Thoracic aorta (tissue), 2 donors: ENCODE measurements around the gene ADARB1. TPM values are rescaled to one million over a fixed set of nuclear protein-coding genes. Genes with fewer than 3 reads are reported as not detected.

Source experiments
- ATAC-seq: fragments of 150-250 bp; one replicate; pipeline ENCODE4 v1.8.0; 2017; ENCODE audit warnings: low read depth; ENCODE audit not compliant: insufficient number of reproducible peaks, low FRiP score
- DNase-seq: peaks from one replicate; pipeline ENCODE4 v3.0.0-alpha.2; 2020; ENCODE audit warnings: low spot score
- H3K27ac ChIP-seq, 2 donors: fragments of 200-600 bp; sonication (generic); 1 replicate in 1 of 2; 2 replicates in 1 of 2; pipeline ENCODE4 v1.5.1; 2016; ENCODE audit warnings: mild to moderate bottlenecking in 2 of 2, moderate library complexity in 2 of 2
- H3K27me3 ChIP-seq: fragments of 200-600 bp; sonication (generic); replicated peaks from 2 replicates; pipeline ENCODE4 v1.6.0; 2016; ENCODE audit warnings: mild to moderate bottlenecking; ENCODE audit not compliant: insufficient read depth
- H3K36me3 ChIP-seq: fragments of 200-600 bp; sonication (generic); one replicate; pipeline ENCODE4 v1.5.1; 2016
- H3K4me1 ChIP-seq, 2 donors: fragments of 200-600 bp; sonication (generic); 1 replicate in 1 of 2; 2 replicates in 1 of 2; pipeline versions ENCODE4 v1.5.1 to v1.6.0; 2016; ENCODE audit warnings: low read depth in 2 of 2, mild to moderate bottlenecking in 1 of 2; ENCODE audit not compliant: control insufficient read depth in 1 of 2
- H3K4me3 ChIP-seq: fragments of 200-600 bp; sonication (generic); 2 replicates; pipeline ENCODE4 v1.5.1; 2016; ENCODE audit warnings: mild to moderate bottlenecking
- H3K9me3 ChIP-seq: fragments of 200-600 bp; sonication (generic); 2 replicates; pipeline ENCODE4 v1.5.1; 2016
- total RNA-seq, 2 donors: library from RNA; depleted of rRNA; stranded (reverse); fragments of >200 nt; gene quantifications; one replicate each; pipeline versions ENCODE4 v1.1.0 to v1.2.3, GENCODE V29; 2016
- TF ChIP-seq, protein P1 (sequence below): fragments of 200-600 bp; sonication (generic); IDR thresholded peaks from one replicate; pipeline ENCODE4 v1.5.1; 2019; ENCODE audit warnings: antibody characterized with exemption

ADARB1 gene
- total RNA-seq, 2 donors from 2014 or later: 124 to 201 TPM

DNA sequence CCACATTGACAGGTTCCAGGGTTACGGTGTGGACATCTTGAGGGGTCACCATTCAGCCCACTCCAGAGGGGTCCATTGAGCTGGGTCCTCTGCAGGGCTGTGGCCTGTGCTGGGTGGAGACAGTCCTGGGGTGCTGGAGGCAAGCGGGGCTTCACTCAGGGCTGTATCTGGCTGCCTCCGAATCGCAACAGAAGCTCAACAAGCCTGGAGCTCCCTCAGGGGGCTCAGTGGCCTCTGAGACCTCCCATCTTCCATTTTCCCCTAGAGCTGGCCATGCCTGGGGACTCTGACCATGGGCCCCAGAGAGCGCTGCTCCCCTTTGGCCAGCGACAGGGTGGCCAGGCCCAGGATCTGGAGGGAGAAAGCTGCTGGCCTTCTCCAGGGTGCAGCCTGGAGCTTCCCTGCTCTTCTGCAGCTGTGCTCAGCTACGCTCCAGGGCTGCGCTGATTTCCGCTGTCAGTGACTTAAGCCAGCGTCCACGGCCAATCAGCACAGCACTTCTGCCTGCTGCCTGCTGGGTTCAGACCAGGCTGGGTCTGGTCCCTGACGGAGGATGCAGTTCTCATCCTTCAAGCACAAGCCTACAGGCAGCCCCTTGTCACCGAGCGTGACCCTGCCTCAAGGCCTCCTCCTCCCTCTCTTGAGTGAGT, 45.0 kb upstream of the ADARB1 start:
- ATAC-seq (no peak), DNase-seq (no peak)
- H3K27me3 ChIP-seq: no peaks in the 10 kb centered on the region
- H3K36me3 ChIP-seq: no peaks in the 10 kb centered on the region
- H3K9me3 ChIP-seq: no peaks in the 10 kb centered on the region
- peaks cover 45 to 72% of the 10 kb centered on the region in 2 donors for H3K4me1 ChIP-seq
- H3K4me3 ChIP-seq: no peak overlapping the region
- TF ChIP-seq, protein P1, sequence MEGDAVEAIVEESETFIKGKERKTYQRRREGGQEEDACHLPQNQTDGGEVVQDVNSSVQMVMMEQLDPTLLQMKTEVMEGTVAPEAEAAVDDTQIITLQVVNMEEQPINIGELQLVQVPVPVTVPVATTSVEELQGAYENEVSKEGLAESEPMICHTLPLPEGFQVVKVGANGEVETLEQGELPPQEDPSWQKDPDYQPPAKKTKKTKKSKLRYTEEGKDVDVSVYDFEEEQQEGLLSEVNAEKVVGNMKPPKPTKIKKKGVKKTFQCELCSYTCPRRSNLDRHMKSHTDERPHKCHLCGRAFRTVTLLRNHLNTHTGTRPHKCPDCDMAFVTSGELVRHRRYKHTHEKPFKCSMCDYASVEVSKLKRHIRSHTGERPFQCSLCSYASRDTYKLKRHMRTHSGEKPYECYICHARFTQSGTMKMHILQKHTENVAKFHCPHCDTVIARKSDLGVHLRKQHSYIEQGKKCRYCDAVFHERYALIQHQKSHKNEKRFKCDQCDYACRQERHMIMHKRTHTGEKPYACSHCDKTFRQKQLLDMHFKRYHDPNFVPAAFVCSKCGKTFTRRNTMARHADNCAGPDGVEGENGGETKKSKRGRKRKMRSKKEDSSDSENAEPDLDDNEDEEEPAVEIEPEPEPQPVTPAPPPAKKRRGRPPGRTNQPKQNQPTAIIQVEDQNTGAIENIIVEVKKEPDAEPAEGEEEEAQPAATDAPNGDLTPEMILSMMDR: no peak
- H3K27ac ChIP-seq: peak overlapping the region; percentile 82 to 96

DNA sequence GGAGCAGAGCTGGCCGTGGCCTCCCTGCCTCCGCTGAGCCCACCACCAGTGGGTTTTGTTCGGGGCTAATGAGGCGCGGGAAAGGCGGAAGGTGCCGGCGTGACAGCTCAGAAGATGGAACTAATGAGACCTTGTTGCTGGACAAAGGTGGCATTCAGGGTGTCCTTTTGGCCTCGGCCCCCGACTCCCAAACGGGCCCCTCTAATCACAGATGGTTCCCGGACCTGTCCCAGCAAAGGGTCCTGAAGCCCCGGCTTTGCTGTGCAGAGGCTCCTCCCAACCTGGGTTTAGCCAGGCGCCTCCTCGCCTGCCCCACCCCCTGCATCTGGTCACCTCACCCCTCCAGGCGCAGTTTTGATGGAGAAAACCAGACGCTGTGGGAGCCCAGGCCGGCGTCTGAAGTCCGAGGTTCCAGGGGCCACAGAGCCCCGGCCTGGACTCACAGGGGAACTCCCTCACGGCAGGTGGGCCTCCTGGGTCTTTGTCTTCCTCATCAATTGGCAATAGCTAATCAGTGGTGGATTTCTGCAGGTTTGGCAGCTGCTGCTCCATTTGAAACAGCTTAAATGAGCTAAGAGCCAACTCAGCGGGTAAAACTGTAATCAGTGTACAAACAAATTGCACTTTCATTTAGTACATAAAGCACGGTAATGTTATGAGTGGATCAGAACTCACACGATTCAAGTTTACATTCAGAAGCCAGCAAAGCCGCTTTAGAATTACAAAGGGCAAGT, 44.3 kb upstream of the ADARB1 start:
- peaks cover 52 to 79% of the 10 kb centered on the region in 2 donors for H3K4me1 ChIP-seq
- H3K36me3 ChIP-seq: no peaks in the 10 kb centered on the region
- DNase-seq (no peak), ATAC-seq (no peak)
- H3K4me3 ChIP-seq: peak overlapping the region; percentile 3
- H3K27me3 ChIP-seq: no peaks in the 10 kb centered on the region
- H3K27ac ChIP-seq: peak overlapping the region; percentile 82 to 96
- H3K9me3 ChIP-seq: no peaks in the 10 kb centered on the region
- TF ChIP-seq, protein P1: no peak

DNA sequence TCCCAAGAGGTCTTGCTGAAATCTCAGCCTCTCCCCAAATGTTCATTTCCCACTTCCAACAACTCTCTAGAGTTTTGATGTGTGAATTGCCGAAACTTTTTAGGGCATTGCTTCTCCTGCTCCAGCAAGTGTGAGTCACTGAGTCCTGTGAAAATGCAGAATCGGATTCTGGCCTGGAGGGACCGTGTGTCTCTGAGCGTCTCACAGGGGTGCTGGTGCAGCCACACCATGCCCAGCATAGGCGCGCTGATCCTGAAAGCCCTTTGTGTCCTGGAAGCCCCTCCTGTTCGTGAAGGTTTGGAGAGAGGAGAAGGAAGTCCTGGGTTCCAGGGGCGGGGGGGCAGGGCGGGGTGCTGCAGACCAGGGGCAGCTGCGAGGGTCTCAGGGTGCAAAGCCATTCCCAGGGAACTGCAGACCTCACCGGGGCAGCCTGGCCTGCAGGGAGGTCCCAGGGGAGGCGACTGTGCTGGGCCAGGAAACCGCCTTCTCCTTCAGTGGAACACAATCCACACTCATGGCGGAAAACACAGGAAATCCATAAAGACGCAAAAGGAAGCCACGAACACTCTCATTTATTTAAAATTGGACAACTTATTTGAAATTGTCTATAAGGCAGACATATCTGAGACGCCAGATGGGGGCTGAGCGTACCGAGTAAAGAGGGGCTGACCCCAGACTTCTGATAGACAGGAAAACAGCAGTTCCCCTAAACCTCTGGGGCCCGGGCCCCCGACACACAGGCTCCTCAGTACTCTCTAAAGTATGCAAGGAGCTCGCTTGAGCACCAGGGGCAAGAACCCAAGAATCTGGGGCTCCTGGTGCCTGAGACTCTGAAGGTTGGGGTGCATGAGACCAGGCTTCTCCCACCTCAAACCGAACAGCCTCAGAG, 43.5 kb upstream of the ADARB1 start:
- H3K27me3 ChIP-seq: no peaks in the 10 kb centered on the region
- H3K4me3 ChIP-seq: peak overlapping the region; percentile 3
- H3K4me1 ChIP-seq: peaks cover 52 to 82% of the 10 kb centered on the region in 2 donors
- TF ChIP-seq, protein P1: no peak
- ATAC-seq: no peak
- H3K27ac ChIP-seq: peak overlapping the region; percentile 82 to 96
- DNase-seq: no peak
- H3K36me3 ChIP-seq: no peaks in the 10 kb centered on the region
- no peaks in the 10 kb centered on the region for H3K9me3 ChIP-seq

DNA sequence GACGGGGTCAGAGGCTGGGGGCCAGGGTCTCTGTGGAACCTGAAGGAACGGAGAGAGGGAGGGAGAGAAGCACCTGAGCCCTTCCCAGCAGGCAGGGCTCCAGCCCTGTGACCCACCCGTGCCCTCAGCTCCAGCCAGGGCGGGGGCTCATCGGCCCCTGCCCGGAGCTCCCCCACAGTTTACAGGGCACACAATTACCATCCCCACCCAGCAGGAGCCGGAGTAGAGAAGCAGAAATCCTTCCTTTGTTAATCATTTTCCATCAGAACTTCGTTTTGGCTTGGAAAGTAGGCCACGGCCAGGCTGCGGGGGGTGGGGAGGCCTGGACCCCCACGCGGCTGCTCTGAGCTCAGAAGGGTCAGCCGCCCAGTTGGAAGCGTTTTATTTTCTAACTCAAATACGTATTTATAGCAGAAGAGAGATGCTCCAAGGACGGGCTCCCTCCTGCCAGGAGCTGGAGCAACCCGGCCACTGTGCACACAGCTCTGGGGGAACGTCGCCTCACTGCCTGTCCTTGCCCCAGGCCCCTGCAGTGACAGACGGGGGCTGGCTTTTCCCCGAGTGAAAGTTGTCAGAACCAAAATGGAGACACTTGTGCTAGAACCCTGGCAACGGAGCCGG, 42.7 kb upstream of the ADARB1 start:
- ATAC-seq (no peak), DNase-seq (no peak)
- H3K27ac ChIP-seq: peak overlapping the region; percentile 82 to 96
- H3K36me3 ChIP-seq: no peaks in the 10 kb centered on the region
- H3K9me3 ChIP-seq: peaks cover 3% of the 10 kb centered on the region
- peaks cover 52 to 75% of the 10 kb centered on the region in 2 donors for H3K4me1 ChIP-seq
- TF ChIP-seq, protein P1: no peak
- H3K27me3 ChIP-seq: no peaks in the 10 kb centered on the region
- no peak overlapping the region for H3K4me3 ChIP-seq
